AG09319 (cell line): ENCODE data around the gene DAZ1.
"Not testable (repeated sequence)": the region's sequence is repeated elsewhere in the genome, so short reads cannot be mapped to it uniquely, and the experiment has no call there.

Experiments used
- DNase-seq: peaks from one replicate; pipeline ENCODE4 v3.0.0-alpha.2; 2010; ENCODE audit warnings: low read depth; ENCODE audit errors: extremely low read depth

Gene DAZ1

GRCh38 chrY:23198908-23199307 lies at the start of gene DAZ1:
TSS of gene DAZ1 (minus strand) at chrY:23199008. CDS start at chrY:23198800, 208 bp downstream.
- DNase-seq = not testable (repeated sequence)

GRCh38 chrY:23219233-23219632 lies 20.4 kb upstream of the DAZ1 start, which contains the start of gene DAZ2:
TSS of gene DAZ2 (plus strand) at chrY:23219533. CDS start at chrY:23219741, 208 bp downstream.
- not testable (repeated sequence) for DNase-seq

- DNase-seq = not testable (repeated sequence)
Measured at GRCh38 chrY:23210681-23211080, 11.9 kb upstream of the DAZ1 start.

- not testable (repeated sequence) for DNase-seq
Measured at GRCh38 chrY:23209802-23210495, 11.1 kb upstream of the DAZ1 start.

GRCh38 chrY:23207455-23207854 lies 8.6 kb upstream of the DAZ1 start:
- DNase-seq = not testable (repeated sequence)
